Hepatic stellate cell (primary cell): ENCODE results near the gene ITPRIP.

ENCODE experiments used
- DNase-seq: peaks from one replicate; pipeline ENCODE4 v3.0.0; 2011; ENCODE audit warnings: low spot score

Gene ITPRIP

GRCh38 chr10:104307576-104308438 is 30.5 kb downstream of the ITPRIP start:
- DNase-seq, result no peak

- DNase-seq, result no peak
These were observed 31.4 kb downstream of the ITPRIP start for GRCh38 chr10:104306897-104307296.

GRCh38 chr10:104304927-104305326 is 33.3 kb downstream of the ITPRIP start:
- no peak for DNase-seq

- no peak for DNase-seq
These were observed 33.9 kb downstream of the ITPRIP start for GRCh38 chr10:104304356-104304745.

- DNase-seq, result no peak
These were observed 34.5 kb downstream of the ITPRIP start for GRCh38 chr10:104303594-104304355.

- DNase-seq, result no peak
These were observed 36.2 kb downstream of the ITPRIP start for GRCh38 chr10:104301907-104302690.

- DNase-seq, result peak; percentile 82
These were observed 37.5 kb downstream of the ITPRIP start for GRCh38 chr10:104300736-104301292.

GRCh38 chr10:104300002-104300735 is 38.1 kb downstream of the ITPRIP start:
- DNase-seq, result peak; percentile 67

- no peak for DNase-seq
These were observed 39.0 kb downstream of the ITPRIP start for GRCh38 chr10:104299031-104299904.

- DNase-seq, result no peak
These were observed 40.3 kb downstream of the ITPRIP start for GRCh38 chr10:104297697-104298660.

GRCh38 chr10:104296687-104297436 is 41.4 kb downstream of the ITPRIP start:
- no peak for DNase-seq

- no peak for DNase-seq
These were observed 44.4 kb downstream of the ITPRIP start for GRCh38 chr10:104293781-104294321.

GRCh38 chr10:104293011-104293410 is 45.3 kb downstream of the ITPRIP start:
- no peak for DNase-seq

- DNase-seq, result peak; percentile 74
These were observed 46.8 kb downstream of the ITPRIP start for GRCh38 chr10:104291439-104291951.

GRCh38 chr10:104288355-104288754 is 49.9 kb downstream of the ITPRIP start:
- no peak for DNase-seq

- DNase-seq, result no peak
These were observed 51.3 kb downstream of the ITPRIP start for GRCh38 chr10:104286939-104287338.

GRCh38 chr10:104284846-104285245 is 53.4 kb downstream of the ITPRIP start:
- no peak for DNase-seq

- DNase-seq, result no peak
These were observed 56.6 kb downstream of the ITPRIP start for GRCh38 chr10:104281694-104282093.
